ENCODE results near the gene GNG14.
A peak's percentile ranks its signal among the peaks of the same experiment; 100 is the strongest.
"Not testable (repeated sequence)": the region's sequence is repeated elsewhere in the genome, so short reads cannot be mapped to it uniquely, and the experiment has no call there.

GNG14 gene

GRCh38 chr19:12675399-12675798 lies 12.4 kb upstream of the GNG14 start:
- DNase-seq (ENCODE audit: extremely low spot score): no peak
- TF ChIP-seq NFRKB (IDR thresholded peaks at IDR 0.05) (no peak), FOXM1 (IDR thresholded peaks at IDR 0.05; ENCODE audit: borderline replicate concordance) (no peak), SUZ12 (IDR thresholded peaks at IDR 0.05) (no peak), SP1 (IDR thresholded peaks at IDR 0.05) (no peak), PKNOX1 (IDR thresholded peaks at IDR 0.05) (no peak), LEF1 (IDR thresholded peaks at IDR 0.05; ENCODE audit: borderline replicate concordance) (no peak), FOXK2 (IDR thresholded peaks at IDR 0.05) (no peak), TARDBP (IDR thresholded peaks at IDR 0.05) (no peak)
- ChIA-PET POLR2A (no interaction called here), CTCF (no interaction called here)

GRCh38 chr19:12675940-12676339 lies 11.9 kb upstream of the GNG14 start:
- no peak for DNase-seq (ENCODE audit: extremely low spot score)
- ChIA-PET POLR2A (no interaction called here), CTCF (interaction anchor here (0.8 kb wide), 1 partner anchor 514 kb away, joined by 3 read pairs; no protein-coding TSS in a partner anchor)
- TF ChIP-seq FOXA1 (IDR thresholded peaks at IDR 0.05) (no peak), HDGF (IDR thresholded peaks at IDR 0.05; ENCODE audit: borderline replicate concordance) (no peak), FOXK2 (IDR thresholded peaks at IDR 0.05) (no peak), ZNF384 (IDR thresholded peaks at IDR 0.05) (no peak), BHLHE40 (IDR thresholded peaks at IDR 0.05; ENCODE audit: borderline replicate concordance) (no peak), SP1 (IDR thresholded peaks at IDR 0.05) (no peak), SUZ12 (IDR thresholded peaks at IDR 0.05) (no peak)

GRCh38 chr19:12676384-12676792 lies 11.4 kb upstream of the GNG14 start:
- ChIA-PET POLR2A (no interaction called here), CTCF (interaction anchor here (0.8 kb wide), 2 partner anchors 289 to 514 kb away, joined by 3 read pairs; no protein-coding TSS in a partner anchor)
- TF ChIP-seq SUZ12 (IDR thresholded peaks at IDR 0.05): no peak
- TF ChIP-seq ARNT (IDR thresholded peaks at IDR 0.05): no peak
- TF ChIP-seq NFRKB (IDR thresholded peaks at IDR 0.05): no peak
- TF ChIP-seq PKNOX1 (IDR thresholded peaks at IDR 0.05): no peak
- no peak for TF ChIP-seq ELF4 (IDR thresholded peaks at IDR 0.05)
- TF ChIP-seq FOXM1 (IDR thresholded peaks at IDR 0.05; ENCODE audit: borderline replicate concordance): no peak
- TF ChIP-seq FOXK2 (IDR thresholded peaks at IDR 0.05): no peak
- no peak for TF ChIP-seq FOXA1 (IDR thresholded peaks at IDR 0.05)
- no peak for TF ChIP-seq ZNF384 (IDR thresholded peaks at IDR 0.05)
- no peak for TF ChIP-seq TARDBP (IDR thresholded peaks at IDR 0.05)
- TF ChIP-seq L3MBTL2 (conservative IDR thresholded peaks at IDR 0.05): no peak
- peak; percentile 79 for DNase-seq (ENCODE audit: extremely low spot score)

DNA sequence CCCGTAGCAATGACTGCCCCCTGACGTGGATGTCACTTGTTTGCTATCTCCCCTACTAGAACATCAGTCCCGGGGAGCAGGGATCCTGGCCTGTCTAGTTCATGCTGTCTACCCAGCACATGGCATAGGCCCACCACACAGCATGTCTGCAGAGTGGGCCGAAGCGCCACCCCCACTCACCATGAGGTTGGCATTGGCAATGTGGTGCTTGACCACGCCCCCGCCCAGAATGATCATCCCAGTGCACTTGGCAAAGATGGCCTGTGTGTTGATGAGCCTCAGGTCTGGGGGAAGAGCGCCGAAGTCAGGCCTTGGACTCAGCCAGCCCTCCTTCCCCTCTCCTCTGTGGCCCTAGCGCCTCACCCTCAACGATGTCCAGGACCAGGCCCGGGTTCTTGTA lies 10.9 kb upstream of the GNG14 start:
- ChIA-PET CTCF (interaction anchor here (0.8 kb wide), 2 partner anchors 288 to 515 kb away, joined by 3 read pairs; no protein-coding TSS in a partner anchor), POLR2A (interaction anchor here (2.0 kb wide), 1 partner anchor 8 kb away, joined by 7 read pairs; a partner anchor contains a TSS)
- no peak for DNase-seq (ENCODE audit: extremely low spot score)
- no peak for TF ChIP-seq FOXA1 (IDR thresholded peaks at IDR 0.05)
- no peak for TF ChIP-seq NFRKB (IDR thresholded peaks at IDR 0.05)
- no peak for TF ChIP-seq FOXK2 (IDR thresholded peaks at IDR 0.05)
- TF ChIP-seq ZNF384 (IDR thresholded peaks at IDR 0.05): no peak
- TF ChIP-seq L3MBTL2 (conservative IDR thresholded peaks at IDR 0.05): no peak
- no peak for TF ChIP-seq FOXM1 (IDR thresholded peaks at IDR 0.05; ENCODE audit: borderline replicate concordance)
- no peak for TF ChIP-seq PKNOX1 (IDR thresholded peaks at IDR 0.05)
- no peak for TF ChIP-seq LEF1 (IDR thresholded peaks at IDR 0.05; ENCODE audit: borderline replicate concordance)
- no peak for TF ChIP-seq ARNT (IDR thresholded peaks at IDR 0.05)
- TF ChIP-seq ELF4 (IDR thresholded peaks at IDR 0.05): no peak
- TF ChIP-seq SP1 (IDR thresholded peaks at IDR 0.05): no peak

GRCh38 chr19:12678039-12678438 lies 9.8 kb upstream of the GNG14 start:
- ChIA-PET CTCF (interaction anchor here (0.6 kb wide), 2 partner anchors 88 to 473 kb away, joined by 3 to 5 read pairs; no protein-coding TSS in a partner anchor), POLR2A (interaction anchor here (2.0 kb wide), 1 partner anchor 9 kb away, joined by 7 read pairs; a partner anchor contains a TSS)
- DNase-seq (ENCODE audit: extremely low spot score): not testable (repeated sequence)

GRCh38 chr19:12680034-12680433 lies 7.8 kb upstream of the GNG14 start:
- CTCF ChIA-PET: no interaction called here

More at GRCh38 chr19:12680034-12680433, 7.8 kb upstream of the GNG14 start:
- POLR2A ChIA-PET: interaction anchor here (1.2 to 1.5 kb wide), 3 partner anchors 13 to 57 kb away, joined by 3 to 8 read pairs (median 4); partner anchors contain the start of gene GET3
- TF ChIP-seq LEF1 (IDR thresholded peaks at IDR 0.05; ENCODE audit: borderline replicate concordance) (no peak), L3MBTL2 (conservative IDR thresholded peaks at IDR 0.05) (no peak), TARDBP (IDR thresholded peaks at IDR 0.05) (no peak), FOXA1 (IDR thresholded peaks at IDR 0.05) (no peak), HDGF (IDR thresholded peaks at IDR 0.05; ENCODE audit: borderline replicate concordance) (no peak), ZNF384 (IDR thresholded peaks at IDR 0.05) (no peak), PKNOX1 (IDR thresholded peaks at IDR 0.05) (no peak), ELF4 (IDR thresholded peaks at IDR 0.05) (no peak), FOXK2 (IDR thresholded peaks at IDR 0.05) (no peak), SUZ12 (IDR thresholded peaks at IDR 0.05) (no peak), ARNT (IDR thresholded peaks at IDR 0.05) (no peak), SP1 (IDR thresholded peaks at IDR 0.05) (no peak), NFRKB (IDR thresholded peaks at IDR 0.05) (no peak), FOXM1 (IDR thresholded peaks at IDR 0.05; ENCODE audit: borderline replicate concordance) (no peak), BHLHE40 (IDR thresholded peaks at IDR 0.05; ENCODE audit: borderline replicate concordance) (no peak), CTBP1 (IDR thresholded peaks at IDR 0.05; ENCODE audit: borderline replicate concordance) (no peak)
- DNase-seq (ENCODE audit: extremely low spot score): no peak

Data from HEK293T (cell line).